MCF 10A (cell line): Measurements from ENCODE around the gene ASB3. TPM values are rescaled to one million over a fixed set of nuclear protein-coding genes. Genes with fewer than 3 reads are reported as not detected.

Experiments used
- BruUV-seq: library from RNA; stranded (reverse); fragments of 400-500 nt; replicated peaks from 2 replicates; lab custom pipeline; 2021; lab: Mats Ljungman, UMichigan
- CTCF ChIA-PET: fragments of 300-600 bp; sonication (Branson Sonifier 250); formaldehyde crosslinking; extraction: SDS; loops from one replicate; lab custom pipeline; 2021; ENCODE audit warnings: antibody characterized with exemption, inconsistent platforms; lab: Yijun Ruan, JAX
- POLR2A ChIA-PET: fragments of 300-600, 350-650 bp; sonication (Branson Sonifier 250); formaldehyde crosslinking; extraction: SDS; loops from one replicate; lab custom pipeline; 2020; ENCODE audit warnings: antibody characterized with exemption, inconsistent platforms; lab: Yijun Ruan, JAX
- DNase-seq: peaks from one replicate; pipeline ENCODE4 v3.0.0-alpha.2; 2018; ENCODE audit not compliant: unreplicated experiment
- H3K27ac Mint-ChIP-seq: one replicate; pipeline ENCODE4 v1.8.0; 2022; ENCODE audit warnings: mild to moderate bottlenecking, low read depth, mixed read lengths; ENCODE audit not compliant: unreplicated experiment
- H3K27me3 Mint-ChIP-seq: one replicate; pipeline ENCODE4 v1.8.0; 2022; ENCODE audit warnings: mixed read lengths; ENCODE audit not compliant: insufficient read depth, unreplicated experiment
- H3K36me3 Mint-ChIP-seq: one replicate; pipeline ENCODE4 v1.8.0; 2022; ENCODE audit warnings: mild to moderate bottlenecking, moderate library complexity, mixed read lengths; ENCODE audit not compliant: insufficient read depth, unreplicated experiment
- H3K4me1 Mint-ChIP-seq: one replicate; pipeline ENCODE4 v1.8.0; 2022; ENCODE audit warnings: mixed read lengths; ENCODE audit not compliant: insufficient read depth, unreplicated experiment
- H3K4me3 Mint-ChIP-seq: one replicate; pipeline ENCODE4 v1.8.0; 2022; ENCODE audit warnings: mild to moderate bottlenecking, moderate library complexity, mixed read lengths; ENCODE audit not compliant: unreplicated experiment
- H3K9me3 Mint-ChIP-seq: one replicate; pipeline ENCODE4 v1.8.0; 2022; ENCODE audit warnings: mixed read lengths; ENCODE audit not compliant: unreplicated experiment
- CTCF ChIP-seq: fragments of 200-600 bp; IDR thresholded peaks from one replicate; pipeline ENCODE4 v1.8.0; 2022; ENCODE audit warnings: antibody characterized with exemption, mild to moderate bottlenecking; ENCODE audit not compliant: unreplicated experiment
- intact Hi-C: fragments of 100-400 bp; cut with micrococcal nuclease; formaldehyde crosslinking; loops from 2 replicates; pipeline ENCODE4 v1.14.1; 2022
- total RNA-seq: library from RNA; stranded (reverse); gene quantifications from 2 replicates; pipeline ENCODE4 v1.2.3, GENCODE V29; 2022

ASB3 gene
- total RNA-seq, 1 experiment from 2014 or later, result 19.7 TPM

- Mint-ChIP-seq H3K4me1 (peaks cover 12% of the 10 kb centered on the region), H3K36me3 (no peaks in the 10 kb centered on the region), H3K9me3 (no peaks in the 10 kb centered on the region), H3K4me3 (no peak overlapping the region), H3K27ac (no peak overlapping the region), H3K27me3 (no peaks in the 10 kb centered on the region)
- POLR2A ChIA-PET, result no interaction called here
- DNase-seq, result no peak
- CTCF ChIA-PET, result interaction anchor here (0.7 kb wide), 1 partner anchor 693 kb away, joined by 3 read pairs; no protein-coding TSS in a partner anchor
- BruUV-seq, result no TSS peak
- TF ChIP-seq CTCF, result no peak
- intact Hi-C loops, result no loop called here
Measured at GRCh38 chr2:53632126-53632460, 154.7 kb downstream of the ASB3 start.

GRCh38 chr2:53631313-53632125 lies 155.2 kb downstream of the ASB3 start:
- intact Hi-C loops, result no loop called here
- TF ChIP-seq CTCF, result no peak
- no peak overlapping the region for H3K4me3 Mint-ChIP-seq
- no peaks in the 10 kb centered on the region for H3K27me3 Mint-ChIP-seq
- BruUV-seq, result no TSS peak
- no peaks in the 10 kb centered on the region for H3K9me3 Mint-ChIP-seq
- H3K4me1 Mint-ChIP-seq, result peaks cover 12% of the 10 kb centered on the region
- POLR2A ChIA-PET, result no interaction called here
- no peak for DNase-seq
- CTCF ChIA-PET, result interaction anchor here (0.6 to 0.7 kb wide), 2 partner anchors 208 to 692 kb away, joined by 3 read pairs; no protein-coding TSS in a partner anchor
- no peaks in the 10 kb centered on the region for H3K36me3 Mint-ChIP-seq
- no peak overlapping the region for H3K27ac Mint-ChIP-seq

- H3K27ac Mint-ChIP-seq, result no peak overlapping the region
- TF ChIP-seq CTCF, result no peak
- POLR2A ChIA-PET, result no interaction called here
- no peaks in the 10 kb centered on the region for H3K9me3 Mint-ChIP-seq
- intact Hi-C loops, result no loop called here
- H3K36me3 Mint-ChIP-seq, result peaks cover 5% of the 10 kb centered on the region
- CTCF ChIA-PET, result interaction anchor here (0.6 to 1.1 kb wide), 2 partner anchors 36 to 278 kb away, joined by 3 to 4 read pairs; no protein-coding TSS in a partner anchor
- BruUV-seq, result no TSS peak
- no peak for DNase-seq
- no peak overlapping the region for H3K4me3 Mint-ChIP-seq
- no peaks in the 10 kb centered on the region for H3K27me3 Mint-ChIP-seq
- H3K4me1 Mint-ChIP-seq, result peaks cover 12% of the 10 kb centered on the region
Measured at GRCh38 chr2:53630026-53630606, 156.6 kb downstream of the ASB3 start.

GRCh38 chr2:53629501-53629900 lies 157.3 kb downstream of the ASB3 start:
- Mint-ChIP-seq H3K4me3 (no peak overlapping the region), H3K9me3 (no peaks in the 10 kb centered on the region), H3K36me3 (peaks cover 6% of the 10 kb centered on the region), H3K4me1 (peaks cover 12% of the 10 kb centered on the region), H3K27ac (no peak overlapping the region), H3K27me3 (no peaks in the 10 kb centered on the region)
- no TSS peak for BruUV-seq
- no peak for DNase-seq
- intact Hi-C loops, result no loop called here
- CTCF ChIA-PET, result interaction anchor here (1.1 kb wide), 1 partner anchor 36 kb away, joined by 4 read pairs; no protein-coding TSS in a partner anchor
- POLR2A ChIA-PET, result no interaction called here
- no peak for TF ChIP-seq CTCF
